GM12875 (cell line): ENCODE results near the gene FOXN3.
"Not testable (repeated sequence)": the region's sequence is repeated elsewhere in the genome, so short reads cannot be mapped to it uniquely, and the experiment has no call there.

Experiments
- H3K4me3 ChIP-seq: one replicate; pipeline ENCODE4 v1.5.1; 2011; ENCODE audit warnings: low read depth, low read length, control low read depth
- CTCF ChIP-seq: IDR thresholded peaks from 2 replicates; pipeline ENCODE4 v1.5.1; 2011; ENCODE audit warnings: low read depth, mild to moderate bottlenecking, control low read depth, inconsistent platforms, low read length, moderate library complexity, borderline replicate concordance; ENCODE audit not compliant: insufficient read depth

The FOXN3 gene

GRCh38 chr14:89112720-89113119 is 304.3 kb downstream of the FOXN3 start:
- no peak for TF ChIP-seq CTCF
- H3K4me3 ChIP-seq, result no peak overlapping the region

DNA sequence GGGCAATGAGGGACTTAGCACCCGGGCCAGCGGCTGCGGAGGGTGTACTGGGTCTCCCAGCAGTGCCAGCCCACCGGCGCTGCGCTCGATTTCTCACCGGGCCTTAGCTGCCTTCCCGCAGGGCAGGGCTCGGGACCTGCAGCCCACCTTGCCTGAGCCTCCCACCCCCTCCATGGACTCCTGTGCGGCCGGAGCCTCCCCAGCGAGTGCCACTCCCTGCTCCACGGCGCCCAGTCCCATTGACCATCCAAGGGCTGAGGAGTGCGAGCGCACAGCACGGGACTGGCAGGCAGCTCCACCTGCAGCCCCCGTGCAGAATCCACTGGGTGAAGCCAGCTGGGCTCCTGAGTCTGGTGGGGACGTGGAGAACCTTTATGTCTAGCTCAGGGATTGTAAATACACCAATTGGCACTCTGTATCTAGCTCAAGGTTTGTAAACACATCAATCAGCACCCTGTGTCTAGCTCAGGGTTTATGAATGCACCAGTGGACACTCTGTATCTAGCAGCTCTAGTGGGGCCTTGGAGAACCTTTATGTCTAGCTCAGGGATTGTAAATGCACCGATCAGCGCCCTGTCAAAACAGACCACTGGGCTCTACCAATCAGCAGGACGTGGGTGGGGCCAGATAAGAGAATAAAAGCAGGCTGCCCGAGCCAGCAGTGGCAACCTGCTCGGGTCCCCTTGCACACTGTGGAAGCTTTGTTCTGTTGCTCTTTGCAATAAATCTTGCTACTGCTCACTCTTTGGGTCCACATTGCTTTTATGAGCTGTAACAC is 305.1 kb downstream of the FOXN3 start:
- not testable (repeated sequence) for H3K4me3 ChIP-seq

DNA sequence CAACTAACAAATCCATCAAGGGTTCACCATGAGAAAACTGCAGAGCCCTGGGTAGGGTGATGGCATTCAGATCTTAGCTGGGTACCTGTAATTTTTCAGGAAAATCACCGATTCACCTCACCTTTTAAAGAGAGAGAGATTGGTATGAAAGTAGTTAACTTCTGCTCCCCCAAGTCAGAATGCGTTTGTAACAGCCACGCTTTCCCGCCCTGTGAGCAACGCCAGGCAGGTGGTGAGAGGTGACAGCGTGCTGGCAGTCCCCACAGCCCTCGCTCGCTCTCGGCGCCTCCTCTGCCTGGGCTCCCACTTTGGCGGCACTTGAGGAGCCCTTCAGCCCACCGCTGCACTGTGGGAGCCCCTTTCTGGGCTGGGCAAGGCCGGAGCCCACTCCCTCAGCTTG is 305.8 kb downstream of the FOXN3 start:
- not testable (repeated sequence) for H3K4me3 ChIP-seq

- H3K4me3 ChIP-seq, result no peak overlapping the region
- TF ChIP-seq CTCF, result no peak
Observed at GRCh38 chr14:89110110-89110509, 306.9 kb downstream of the FOXN3 start.

DNA sequence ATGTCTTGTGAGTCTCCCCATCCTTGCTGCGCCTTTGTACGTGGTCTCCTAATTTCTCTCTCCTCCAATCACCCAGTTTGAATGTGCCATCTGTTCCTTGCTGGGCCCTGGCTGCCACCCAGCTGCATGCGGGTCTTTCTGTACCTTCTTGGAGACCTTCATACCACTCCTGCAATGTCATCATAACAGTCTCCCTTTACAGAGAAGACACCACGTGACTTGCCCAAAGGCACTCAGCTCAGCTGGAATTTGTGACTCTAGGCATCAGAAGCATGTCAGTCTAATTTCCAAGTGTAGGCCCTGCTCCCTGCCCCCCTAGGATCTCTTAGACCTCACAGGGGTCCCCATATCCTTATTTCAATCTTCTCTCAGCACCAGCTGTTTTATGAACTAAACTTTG is 308.4 kb downstream of the FOXN3 start:
- H3K4me3 ChIP-seq, result no peak overlapping the region
- TF ChIP-seq CTCF, result no peak

DNA sequence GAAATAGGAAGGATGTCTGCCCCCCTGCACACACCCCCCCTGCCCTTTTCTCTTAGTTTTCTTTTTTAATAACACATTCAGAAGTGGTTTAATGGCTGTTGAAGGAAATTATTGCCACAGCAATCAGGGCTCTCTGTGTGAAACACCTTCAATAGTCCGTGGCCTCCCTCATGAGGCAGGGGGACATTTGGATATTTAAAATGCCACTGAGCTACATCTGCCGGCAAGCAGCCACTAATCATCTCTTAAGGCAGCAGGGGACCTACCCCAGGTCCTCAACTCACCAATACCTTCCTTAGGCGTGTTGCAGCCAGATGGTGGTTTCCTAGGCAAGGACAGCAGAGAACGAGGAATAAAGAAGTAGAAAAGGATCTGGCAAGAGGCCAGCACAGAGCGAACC is 309.4 kb downstream of the FOXN3 start:
- no peak overlapping the region for H3K4me3 ChIP-seq
- no peak for TF ChIP-seq CTCF
